Retinal pigment epithelial cell (primary cell): ENCODE data around the gene OSBPL5.

Experiments used
- DNase-seq: peaks from one replicate; pipeline ENCODE4 v3.0.0-alpha.2; 2010; ENCODE audit warnings: low read depth
- H3K4me3 ChIP-seq: 2 replicates; pipeline ENCODE4 v1.5.1; 2011; ENCODE audit warnings: mild to moderate bottlenecking, low read length, control low read depth, moderate library complexity
- CTCF ChIP-seq: conservative IDR thresholded peaks from 2 replicates; pipeline ENCODE4 v1.5.1; 2011; ENCODE audit warnings: low read depth, low read length, control low read depth, inconsistent platforms

Gene OSBPL5

GRCh38 chr11:3165152-3165705 lies at the start of gene OSBPL5:
Gene OSBPL5, minus strand, starts transcription at chr11:3165310. Its CDS starts 36,162 bp downstream, at chr11:3129148.
- H3K4me3 ChIP-seq = peak within 1 kb of the TSS; percentile 65
- TF ChIP-seq CTCF = no peak
- no peak for DNase-seq

- no peak for TF ChIP-seq CTCF
- no peak overlapping the region for H3K4me3 ChIP-seq
- no peak for DNase-seq
Observed at GRCh38 chr11:3214420-3214699, 49.2 kb upstream of the OSBPL5 start.

GRCh38 chr11:3213659-3214419 lies 48.7 kb upstream of the OSBPL5 start:
- TF ChIP-seq CTCF = no peak
- no peak for DNase-seq
- H3K4me3 ChIP-seq = no peak overlapping the region

GRCh38 chr11:3208272-3208671 lies 43.2 kb upstream of the OSBPL5 start:
- TF ChIP-seq CTCF = no peak
- no peak overlapping the region for H3K4me3 ChIP-seq
- DNase-seq = no peak

GRCh38 chr11:3207526-3208189 lies 42.5 kb upstream of the OSBPL5 start:
- no peak for DNase-seq
- no peak for TF ChIP-seq CTCF
- no peak overlapping the region for H3K4me3 ChIP-seq

- TF ChIP-seq CTCF = no peak
- DNase-seq = no peak
Observed at GRCh38 chr11:3206922-3207204, 41.8 kb upstream of the OSBPL5 start.

More at GRCh38 chr11:3206922-3207204, 41.8 kb upstream of the OSBPL5 start:
- H3K4me3 ChIP-seq = no peak overlapping the region
